Caco-2 (cell line): Measurements from ENCODE around the gene ADARB1. TPM values are rescaled to one million over a fixed set of nuclear protein-coding genes. Genes with fewer than 3 reads are reported as not detected.

ENCODE experiments used
- BruUV-seq: library from RNA; stranded (reverse); fragments of 400-500 nt; replicated peaks from 2 replicates; lab custom pipeline; 2021; lab: Mats Ljungman, UMichigan
- CTCF ChIA-PET: fragments of 300-600 bp; sonication (Branson Sonifier 250); formaldehyde crosslinking; loops from one replicate; lab custom pipeline; 2022; ENCODE audit warnings: antibody characterized with exemption; lab: Charles Lee
- POLR2A ChIA-PET: fragments of 300-600 bp; sonication (Branson Sonifier 250); formaldehyde crosslinking; loops from one replicate; lab custom pipeline; 2022; ENCODE audit warnings: antibody characterized with exemption; lab: Charles Lee
- DNase-seq, 2 experiments: peaks; one replicate each; pipeline versions ENCODE4 v3.0.0 to v3.0.0-alpha.2; 2020 to 2022
- H3K27me3 ChIP-seq: replicated peaks from 2 replicates; pipeline ENCODE4 v1.6.0; 2011; ENCODE audit warnings: low read length; ENCODE audit not compliant: control insufficient read depth, insufficient read depth
- H3K36me3 ChIP-seq: 2 replicates; pipeline ENCODE4 v1.5.1; 2011; ENCODE audit warnings: low read length; ENCODE audit not compliant: control insufficient read depth, insufficient read depth
- H3K4me1 ChIP-seq: fragments of 250-450 bp; sonication (Bioruptor Pico); 2 replicates; pipeline ENCODE4 v1.5.1; 2020; ENCODE audit warnings: mild to moderate bottlenecking
- H3K4me3 ChIP-seq: 2 replicates; pipeline ENCODE4 v1.5.1; 2011; ENCODE audit warnings: low read depth, mild to moderate bottlenecking, control low read depth, low read length
- H3K9me3 ChIP-seq: fragments of 250-450 bp; sonication (Bioruptor Pico); 2 replicates; pipeline ENCODE4 v1.5.1; 2020; ENCODE audit warnings: mild to moderate bottlenecking, moderate library complexity
- H3K27ac Mint-ChIP-seq: one replicate; pipeline ENCODE4 v1.8.0; 2022; ENCODE audit warnings: mixed read lengths; ENCODE audit not compliant: unreplicated experiment
- H3K27me3 Mint-ChIP-seq: one replicate; pipeline ENCODE4 v1.8.0; 2022; ENCODE audit warnings: mixed read lengths; ENCODE audit not compliant: insufficient read depth, unreplicated experiment
- H3K36me3 Mint-ChIP-seq: one replicate; pipeline ENCODE4 v1.8.0; 2022; ENCODE audit warnings: mild to moderate bottlenecking, mixed read lengths; ENCODE audit not compliant: insufficient read depth, unreplicated experiment
- H3K4me1 Mint-ChIP-seq: one replicate; pipeline ENCODE4 v1.8.0; 2022; ENCODE audit warnings: low read depth, mixed read lengths; ENCODE audit not compliant: unreplicated experiment
- H3K4me3 Mint-ChIP-seq: one replicate; pipeline ENCODE4 v1.8.0; 2022; ENCODE audit warnings: mild to moderate bottlenecking, moderate library complexity, mixed read lengths; ENCODE audit not compliant: unreplicated experiment
- H3K9me3 Mint-ChIP-seq: one replicate; pipeline ENCODE4 v1.8.0; 2022; ENCODE audit warnings: mixed read lengths; ENCODE audit not compliant: unreplicated experiment
- CTCF ChIP-seq, 2 experiments: fragments of 200-600 bp in 1 of 2; IDR thresholded peaks; 1 replicate in 1 of 2; 2 replicates in 1 of 2; pipeline versions ENCODE4 v1.5.1 to v1.8.0; 2011 to 2022; ENCODE audit warnings: antibody characterized with exemption in 1 of 2, control low read depth in 1 of 2, inconsistent platforms in 1 of 2, low read depth in 1 of 2, low read length in 1 of 2, mild to moderate bottlenecking in 1 of 2, moderate library complexity in 1 of 2; ENCODE audit not compliant: insufficient read depth in 1 of 2, severe bottlenecking in 1 of 2, unreplicated experiment in 1 of 2
- intact Hi-C: fragments of 100-400 bp; cut with micrococcal nuclease; formaldehyde crosslinking; loops from one replicate; pipeline ENCODE4 v1.10.0; 2022; ENCODE audit not compliant: unreplicated experiment
- total RNA-seq: library from RNA; stranded (reverse); gene quantifications from 2 replicates; pipeline ENCODE4 v1.2.3, GENCODE V29; 2022

Gene ADARB1
- total RNA-seq, 1 experiment from 2014 or later = 25.4 TPM

- Histone ChIP-seq H3K27me3 (no peaks in the 10 kb centered on the region), H3K36me3 (no peaks in the 10 kb centered on the region; the same call in 1 of the 2 replicates), H3K4me3 (no peak overlapping the region), H3K9me3 (no peaks in the 10 kb centered on the region), H3K4me1 (no peaks in the 10 kb centered on the region)
- intact Hi-C loops = no loop called here
- Mint-ChIP-seq H3K27me3 (no peaks in the 10 kb centered on the region), H3K4me3 (no peak overlapping the region), H3K27ac (no peak overlapping the region), H3K36me3 (no peaks in the 10 kb centered on the region), H3K4me1 (no peaks in the 10 kb centered on the region), H3K9me3 (peaks cover 11% of the 10 kb centered on the region)
- no peak for DNase-seq
- CTCF ChIA-PET = no interaction called here
- POLR2A ChIA-PET = no interaction called here
- no TSS peak for BruUV-seq
- TF ChIP-seq CTCF (IDR thresholded peaks at IDR 0.05; ENCODE audit: insufficient read depth in 1 of 2, low read depth in 1 of 2, low read length in 1 of 2, severe bottlenecking in 1 of 2, unreplicated experiment in 1 of 2) = no peak
Observed at GRCh38 chr21:45157932-45158331, 83.6 kb downstream of the ADARB1 start.

GRCh38 chr21:45158491-45159423 is 84.4 kb downstream of the ADARB1 start:
- no TSS peak for BruUV-seq
- no peaks in the 10 kb centered on the region for H3K4me1 Mint-ChIP-seq
- H3K27me3 ChIP-seq = no peaks in the 10 kb centered on the region
- H3K9me3 ChIP-seq = no peaks in the 10 kb centered on the region
- POLR2A ChIA-PET = no interaction called here
- DNase-seq = no peak
- peaks cover 11% of the 10 kb centered on the region for H3K9me3 Mint-ChIP-seq
- no peak for TF ChIP-seq CTCF (IDR thresholded peaks at IDR 0.05; ENCODE audit: insufficient read depth in 1 of 2, low read depth in 1 of 2, low read length in 1 of 2, severe bottlenecking in 1 of 2, unreplicated experiment in 1 of 2)
- H3K4me1 ChIP-seq = no peaks in the 10 kb centered on the region
- H3K4me3 Mint-ChIP-seq = no peak overlapping the region
- no peaks in the 10 kb centered on the region; the same call in 1 of the 2 replicates for H3K36me3 ChIP-seq
- no peaks in the 10 kb centered on the region for H3K27me3 Mint-ChIP-seq
- no peak overlapping the region for H3K27ac Mint-ChIP-seq
- intact Hi-C loops = no loop called here
- CTCF ChIA-PET = no interaction called here
- no peak overlapping the region for H3K4me3 ChIP-seq
- no peaks in the 10 kb centered on the region for H3K36me3 Mint-ChIP-seq

- no TSS peak for BruUV-seq
- no peak overlapping the region for H3K4me3 ChIP-seq
- no peaks in the 10 kb centered on the region for H3K36me3 Mint-ChIP-seq
- POLR2A ChIA-PET = no interaction called here
- H3K4me1 ChIP-seq = no peaks in the 10 kb centered on the region
- peaks cover 11% of the 10 kb centered on the region for H3K9me3 Mint-ChIP-seq
- H3K27me3 Mint-ChIP-seq = no peaks in the 10 kb centered on the region
- intact Hi-C loops = no loop called here
- no peak overlapping the region for H3K4me3 Mint-ChIP-seq
- H3K4me1 Mint-ChIP-seq = no peaks in the 10 kb centered on the region
- DNase-seq = no peak
- CTCF ChIA-PET = no interaction called here
- no peaks in the 10 kb centered on the region; the same call in 1 of the 2 replicates for H3K36me3 ChIP-seq
- H3K27ac Mint-ChIP-seq = no peak overlapping the region
- no peaks in the 10 kb centered on the region for H3K9me3 ChIP-seq
- no peak for TF ChIP-seq CTCF (IDR thresholded peaks at IDR 0.05; ENCODE audit: insufficient read depth in 1 of 2, low read depth in 1 of 2, low read length in 1 of 2, severe bottlenecking in 1 of 2, unreplicated experiment in 1 of 2)
- H3K27me3 ChIP-seq = no peaks in the 10 kb centered on the region
Observed at GRCh38 chr21:45160198-45160597, 85.8 kb downstream of the ADARB1 start.
